ENCODE data around the gene MERTK.

The MERTK gene

GRCh38 chr2:112077814-112078213 lies 179.4 kb downstream of the MERTK start:
- Histone ChIP-seq H3K4me1 (ENCODE audit: low read length) (no peaks in the 10 kb centered on the region), H3K27ac (ENCODE audit: low read length) (no peak overlapping the region)
- no peak for TF ChIP-seq EZH2 (optimal IDR thresholded peaks at IDR 0.05; ENCODE audit: low read depth, low read length)
- TF ChIP-seq EZH2phosphoT487 (IDR thresholded peaks at IDR 0.05; ENCODE audit: low read length), result no peak
- no peak for TF ChIP-seq CTCF (IDR thresholded peaks at IDR 0.05; ENCODE audit: low read length)

More at GRCh38 chr2:112077814-112078213, 179.4 kb downstream of the MERTK start:
- no peak overlapping the region for H3K9ac ChIP-seq (ENCODE audit: low read length)
- H2AFZ ChIP-seq (ENCODE audit: low read length), result no peak overlapping the region
- no peak overlapping the region for H3K4me2 ChIP-seq (ENCODE audit: low read depth, low read length)
- no peaks in the 10 kb centered on the region for H3K9me3 ChIP-seq (replicated peaks; ENCODE audit: insufficient read depth, low read length)
- H3K36me3 ChIP-seq (replicated peaks; ENCODE audit: insufficient read depth, low read length), result no peaks in the 10 kb centered on the region
- H4K20me1 ChIP-seq (ENCODE audit: insufficient read depth, low read length), result no peaks in the 10 kb centered on the region
- peaks cover 16% of the 10 kb centered on the region for H3K79me2 ChIP-seq (ENCODE audit: low read length)
- no peak overlapping the region for H3K4me3 ChIP-seq (ENCODE audit: low read length)
- no peaks in the 10 kb centered on the region for H3K9me2 ChIP-seq (replicated peaks; ENCODE audit: insufficient read depth, low read length)
- no peaks in the 10 kb centered on the region for H3K27me3 ChIP-seq (replicated peaks; ENCODE audit: insufficient read depth, low read length)
- no peaks in the 10 kb centered on the region for H3F3A ChIP-seq (ENCODE audit: insufficient read depth, low read length)
- no peak for DNase-seq

All from MM.1S (cell line).